SK-N-MC (cell line): ENCODE results near the gene NCOA4.

ENCODE experiments used
- DNase-seq: peaks from one replicate; pipeline ENCODE4 v3.0.0-alpha.2; 2011; ENCODE audit warnings: low read depth, low spot score
- H3K27ac ChIP-seq: fragments of 200-600 bp; sonication (generic); 2 replicates; pipeline ENCODE4 v1.5.1; 2016; ENCODE audit warnings: mixed run types
- H3K36me3 ChIP-seq: fragments of 200-600 bp; sonication (generic); 2 replicates; pipeline ENCODE4 v1.6.1; 2017; ENCODE audit warnings: antibody characterized with exemption, low read length, mixed read lengths; ENCODE audit not compliant: insufficient read depth
- H3K4me3 ChIP-seq: fragments of 200-600 bp; sonication (generic); 2 replicates; pipeline ENCODE4 v1.5.1; 2016
- H3K9ac ChIP-seq: fragments of 200-600 bp; sonication (generic); 2 replicates; pipeline ENCODE4 v1.8.0; 2017; ENCODE audit warnings: mixed run types, mixed read lengths; ENCODE audit not compliant: insufficient read length
- H3K9me3 ChIP-seq: fragments of 200-600 bp; sonication (generic); 2 replicates; pipeline ENCODE4 v1.6.1; 2017; ENCODE audit warnings: low read depth, mild to moderate bottlenecking, antibody characterized with exemption, low read length, moderate library complexity, mixed read lengths
- EZH2 ChIP-seq: fragments of 200-600 bp; sonication (generic); IDR thresholded peaks from one replicate; pipeline ENCODE4 v1.6.1; 2017; ENCODE audit warnings: antibody characterized with exemption
- FOXP2 ChIP-seq: optimal IDR thresholded peaks from 2 replicates; pipeline ENCODE3; 2011; ENCODE audit warnings: mild to moderate bottlenecking, moderate library complexity; ENCODE audit not compliant: insufficient read depth; ENCODE audit errors: extremely low read length, control extremely low read depth
- POLR2AphosphoS5 ChIP-seq: IDR thresholded peaks from 2 replicates; pipeline ENCODE4 v1.6.1; 2012; ENCODE audit warnings: mild to moderate bottlenecking, low read depth, low read length, borderline replicate concordance

The NCOA4 gene

GRCh38 chr10:46018453-46019176 is 11.8 kb downstream of the NCOA4 start:
- no peaks in the 10 kb centered on the region for H3K9me3 ChIP-seq
- no peak for DNase-seq
- H3K36me3 ChIP-seq: peaks cover 4% of the 10 kb centered on the region; the same call in 1 of the 2 replicates
- no peak overlapping the region for H3K9ac ChIP-seq
- TF ChIP-seq FOXP2 (no peak), EZH2 (no peak), POLR2AphosphoS5 (no peak)
- H3K27ac ChIP-seq: no peak overlapping the region
- no peak overlapping the region for H3K4me3 ChIP-seq

GRCh38 chr10:46017733-46018132 is 12.7 kb downstream of the NCOA4 start:
- TF ChIP-seq FOXP2 (no peak), POLR2AphosphoS5 (no peak), EZH2 (no peak)
- Histone ChIP-seq H3K9me3 (no peaks in the 10 kb centered on the region), H3K9ac (no peak overlapping the region), H3K4me3 (no peak overlapping the region), H3K27ac (no peak overlapping the region), H3K36me3 (peaks cover 8% of the 10 kb centered on the region; the same call in 1 of the 2 replicates)
- DNase-seq: no peak

GRCh38 chr10:46016811-46017210 is 13.6 kb downstream of the NCOA4 start:
- no peak overlapping the region for H3K9ac ChIP-seq
- no peaks in the 10 kb centered on the region for H3K9me3 ChIP-seq
- H3K4me3 ChIP-seq: no peak overlapping the region
- TF ChIP-seq EZH2 (no peak), POLR2AphosphoS5 (no peak), FOXP2 (no peak)
- H3K36me3 ChIP-seq: peaks cover 12% of the 10 kb centered on the region
- H3K27ac ChIP-seq: no peak overlapping the region
- DNase-seq: no peak

- DNase-seq: no peak
Measured at GRCh38 chr10:46016190-46016589, 14.2 kb downstream of the NCOA4 start.

GRCh38 chr10:46014683-46015405 is 15.6 kb downstream of the NCOA4 start:
- peaks cover 12% of the 10 kb centered on the region for H3K36me3 ChIP-seq
- H3K4me3 ChIP-seq: no peak overlapping the region
- no peak for DNase-seq
- no peak overlapping the region for H3K9ac ChIP-seq
- no peak overlapping the region for H3K27ac ChIP-seq
- no peaks in the 10 kb centered on the region for H3K9me3 ChIP-seq
- TF ChIP-seq EZH2 (no peak), POLR2AphosphoS5 (no peak), FOXP2 (no peak)

More at GRCh38 chr10:46016190-46016589, 14.2 kb downstream of the NCOA4 start:
- H3K36me3 ChIP-seq: peaks cover 12% of the 10 kb centered on the region
- no peak overlapping the region for H3K9ac ChIP-seq
- H3K4me3 ChIP-seq: no peak overlapping the region
- H3K9me3 ChIP-seq: no peaks in the 10 kb centered on the region
- H3K27ac ChIP-seq: no peak overlapping the region
- TF ChIP-seq POLR2AphosphoS5 (no peak), FOXP2 (no peak), EZH2 (no peak)

GRCh38 chr10:46014206-46014605 is 16.2 kb downstream of the NCOA4 start:
- no peak overlapping the region for H3K4me3 ChIP-seq
- TF ChIP-seq FOXP2: no peak
- no peak for TF ChIP-seq EZH2
- TF ChIP-seq POLR2AphosphoS5: no peak
- DNase-seq: no peak
- no peak overlapping the region for H3K27ac ChIP-seq
- no peak overlapping the region for H3K9ac ChIP-seq
- H3K9me3 ChIP-seq: no peaks in the 10 kb centered on the region
- peaks cover 14% of the 10 kb centered on the region for H3K36me3 ChIP-seq

GRCh38 chr10:46012746-46013145 is 17.7 kb downstream of the NCOA4 start:
- Histone ChIP-seq H3K9me3 (no peaks in the 10 kb centered on the region), H3K4me3 (no peak overlapping the region), H3K27ac (no peak overlapping the region), H3K36me3 (peaks cover 26% of the 10 kb centered on the region), H3K9ac (no peak overlapping the region)
- DNase-seq: no peak
- TF ChIP-seq POLR2AphosphoS5: no peak
- TF ChIP-seq EZH2: no peak
- no peak for TF ChIP-seq FOXP2

- peaks cover 42% of the 10 kb centered on the region; the same call in 1 of the 2 replicates for H3K36me3 ChIP-seq
- H3K27ac ChIP-seq: no peak overlapping the region
- H3K9me3 ChIP-seq: no peaks in the 10 kb centered on the region
- H3K9ac ChIP-seq: no peak overlapping the region
- no peak overlapping the region for H3K4me3 ChIP-seq
- no peak for DNase-seq
- TF ChIP-seq EZH2 (no peak), POLR2AphosphoS5 (no peak), FOXP2 (no peak)
Measured at GRCh38 chr10:46006219-46006618, 24.2 kb downstream of the NCOA4 start.
